BJ (cell line): ENCODE measurements around the gene FOXN3. TPM values are rescaled to one million over a fixed set of nuclear protein-coding genes. Genes with fewer than 3 reads are reported as not detected.

ENCODE experiments used
- CTCF ChIA-PET: fragments of 350-600 bp; formaldehyde crosslinking; extraction: SDS; loops from one replicate; lab custom pipeline; 2021; ENCODE audit warnings: antibody characterized with exemption, inconsistent platforms; lab: Yijun Ruan, JAX
- POLR2A ChIA-PET: fragments of 300-600 bp; sonication (Branson Sonifier 250); formaldehyde crosslinking; extraction: SDS; loops from one replicate; lab custom pipeline; 2021; ENCODE audit warnings: antibody characterized with exemption; lab: Charles Lee
- DNase-seq: peaks from one replicate; pipeline ENCODE4 v3.0.0-alpha.2; 2011; ENCODE audit warnings: low read depth
- H3K27me3 ChIP-seq: 2 replicates; pipeline ENCODE4 v1.6.0; 2011; ENCODE audit warnings: low read length; ENCODE audit not compliant: control insufficient read depth, insufficient read depth
- H3K36me3 ChIP-seq: 2 replicates; pipeline ENCODE4 v1.5.1; 2011; ENCODE audit warnings: low read length; ENCODE audit not compliant: control insufficient read depth, insufficient read depth
- H3K4me3 ChIP-seq: 2 replicates; pipeline ENCODE4 v1.5.1; 2011; ENCODE audit warnings: low read depth, mild to moderate bottlenecking, control low read depth, low read length
- CTCF ChIP-seq: IDR thresholded peaks from 2 replicates; pipeline ENCODE4 v1.5.1; 2011; ENCODE audit warnings: low read depth, mild to moderate bottlenecking, control low read depth, inconsistent platforms, low read length, moderate library complexity; ENCODE audit not compliant: insufficient read depth
- polyA plus RNA-seq: library from polyadenylated mRNA; depleted of rRNA; stranded (reverse); fragments of >200 nt; gene quantifications from 2 replicates; pipeline ENCODE4 v1.2.3, GENCODE V29; 2011

Gene FOXN3
- polyA plus RNA-seq, 1 experiment: 30.2 TPM

- TF ChIP-seq CTCF: no peak
- no peaks in the 10 kb centered on the region for H3K27me3 ChIP-seq
- H3K4me3 ChIP-seq: no peak overlapping the region
- no peak for DNase-seq
- ChIA-PET CTCF (no interaction called here), POLR2A (no interaction called here)
- no peaks in the 10 kb centered on the region; the same call in 1 of the 2 replicates for H3K36me3 ChIP-seq
These were observed 49.9 kb downstream of the FOXN3 start for GRCh38 chr14:89366864-89367778.

DNA sequence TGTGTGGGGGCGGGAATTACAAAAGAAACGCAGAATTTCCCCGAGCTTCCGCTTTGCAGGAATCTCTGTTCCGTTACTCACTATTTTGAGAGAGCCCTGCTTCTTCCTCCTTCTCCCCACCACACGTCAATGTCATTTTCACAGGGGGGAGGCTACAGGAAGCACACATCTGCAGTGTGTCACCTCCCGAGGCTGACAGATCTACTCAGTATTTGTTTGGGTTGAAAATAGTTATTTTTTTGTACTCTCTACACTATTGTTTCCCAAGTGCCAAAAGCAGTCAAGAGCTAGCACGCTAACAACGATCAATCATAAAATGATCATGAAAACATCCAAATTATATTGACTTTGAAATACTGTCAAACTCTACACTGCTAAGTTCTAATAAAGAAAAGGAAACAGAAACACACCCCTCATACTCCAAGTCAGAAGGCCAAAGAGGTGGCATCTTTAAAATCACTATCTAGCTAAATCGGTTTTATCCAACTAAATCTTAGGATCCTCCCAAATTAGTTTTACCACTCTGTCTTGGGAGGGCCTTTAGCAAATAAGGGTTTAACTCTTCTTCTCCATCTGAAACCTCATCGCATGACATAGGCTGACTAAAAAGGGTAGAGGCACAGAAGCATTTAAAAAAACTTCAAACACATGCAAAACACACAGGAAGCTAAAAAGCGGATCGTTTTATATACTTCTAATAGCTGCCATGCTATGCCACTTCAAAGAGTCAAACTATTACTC is 51.8 kb downstream of the FOXN3 start:
- H3K36me3 ChIP-seq: no peaks in the 10 kb centered on the region
- no peaks in the 10 kb centered on the region for H3K27me3 ChIP-seq
- ChIA-PET POLR2A (no interaction called here), CTCF (interaction anchor here (1.5 kb wide), 1 partner anchor 13 kb away, joined by 3 read pairs; no protein-coding TSS in a partner anchor)
- no peak for TF ChIP-seq CTCF
- DNase-seq: no peak
- H3K4me3 ChIP-seq: no peak overlapping the region

GRCh38 chr14:89364316-89364715 is 52.7 kb downstream of the FOXN3 start:
- Histone ChIP-seq H3K27me3 (no peaks in the 10 kb centered on the region), H3K4me3 (no peak overlapping the region), H3K36me3 (no peaks in the 10 kb centered on the region)
- DNase-seq: no peak
- ChIA-PET POLR2A (no interaction called here), CTCF (interaction anchor here (1.5 kb wide), 1 partner anchor 12 kb away, joined by 3 read pairs; no protein-coding TSS in a partner anchor)
- no peak for TF ChIP-seq CTCF

DNA sequence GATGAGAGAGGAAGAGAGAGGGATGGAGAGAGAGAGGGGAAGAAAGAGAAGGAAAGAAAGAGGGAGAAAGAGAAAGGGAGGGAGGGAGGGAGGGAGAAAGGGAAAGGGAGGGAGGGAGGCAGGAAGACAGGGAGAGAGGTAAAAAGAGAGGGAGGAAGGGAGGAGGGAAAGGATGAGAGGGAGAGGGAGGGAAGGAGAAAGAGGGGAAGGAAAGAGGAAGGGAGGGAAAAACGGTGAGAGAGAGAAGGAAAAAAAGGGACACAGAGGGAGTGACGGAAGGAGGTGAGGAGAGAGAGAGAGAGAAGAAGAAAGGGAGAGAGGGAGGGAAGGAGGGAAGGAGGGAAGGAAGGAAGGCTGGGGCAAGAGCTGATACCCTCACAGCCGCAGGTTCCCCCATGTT is 56.8 kb downstream of the FOXN3 start:
- no peak for TF ChIP-seq CTCF
- Histone ChIP-seq H3K4me3 (no peak overlapping the region), H3K27me3 (no peaks in the 10 kb centered on the region), H3K36me3 (no peaks in the 10 kb centered on the region)
- POLR2A ChIA-PET: no interaction called here
- DNase-seq: no peak
- CTCF ChIA-PET: no interaction called here

- DNase-seq: no peak
- TF ChIP-seq CTCF: no peak
- Histone ChIP-seq H3K27me3 (no peaks in the 10 kb centered on the region), H3K4me3 (no peak overlapping the region), H3K36me3 (no peaks in the 10 kb centered on the region)
- ChIA-PET POLR2A (interaction anchor here (0.7 kb wide), 1 partner anchor 636 kb away, joined by 3 read pairs; no protein-coding TSS in a partner anchor), CTCF (interaction anchor here (1.0 to 1.6 kb wide), 2 partner anchors 19 to 56 kb away, joined by 4 read pairs; no protein-coding TSS in a partner anchor)
These were observed 57.4 kb downstream of the FOXN3 start for GRCh38 chr14:89359477-89360222.
